ENCODE measurements around the gene MECP2. TPM values are rescaled to one million over a fixed set of nuclear protein-coding genes. Genes with fewer than 3 reads are reported as not detected.
"Not testable (repeated sequence)": the region's sequence is repeated elsewhere in the genome, so short reads cannot be mapped to it uniquely, and the experiment has no call there.

Gene MECP2
- total RNA-seq, 2 experiments from 2014 or later: 81.1 to 84.5 TPM

GRCh38 chrX:153993079-153993478, 104.4 kb downstream of the MECP2 start:
- DNase-seq (no peak), ATAC-seq (no peak)
- no peaks in the 10 kb centered on the region for H3K27me3 Mint-ChIP-seq
- H3K27ac Mint-ChIP-seq: no peak overlapping the region
- peaks cover 18% of the 10 kb centered on the region for H3K4me1 Mint-ChIP-seq
- no peaks in the 10 kb centered on the region for H3K36me3 Mint-ChIP-seq
- H3K4me3 Mint-ChIP-seq: no peak overlapping the region
- CTCF ChIA-PET: interaction anchor here (2.2 kb wide), 1 partner anchor 20 kb away, joined by 6 read pairs; no protein-coding TSS in a partner anchor
- no peaks in the 10 kb centered on the region for H3K9me3 Mint-ChIP-seq (ENCODE audit: low read depth)

- Mint-ChIP-seq H3K4me3 (no peak overlapping the region), H3K9me3 (ENCODE audit: low read depth) (no peaks in the 10 kb centered on the region), H3K27me3 (no peaks in the 10 kb centered on the region), H3K36me3 (no peaks in the 10 kb centered on the region), H3K4me1 (peaks cover 19% of the 10 kb centered on the region), H3K27ac (no peak overlapping the region)
- CTCF ChIA-PET: interaction anchor here (2.2 kb wide), 1 partner anchor 21 kb away, joined by 6 read pairs; no protein-coding TSS in a partner anchor
- DNase-seq (no peak), ATAC-seq (no peak)
Observed at GRCh38 chrX:153992180-153992579, 105.3 kb downstream of the MECP2 start.

GRCh38 chrX:153991013-153991580, 106.4 kb downstream of the MECP2 start:
- ATAC-seq: no peak
- H3K4me1 Mint-ChIP-seq: peaks cover 27% of the 10 kb centered on the region
- no peak overlapping the region for H3K4me3 Mint-ChIP-seq
- CTCF ChIA-PET: interaction anchor here (1.9 to 2.2 kb wide), 2 partner anchors 10 to 22 kb away, joined by 6 to 7 read pairs; no protein-coding TSS in a partner anchor
- H3K9me3 Mint-ChIP-seq (ENCODE audit: low read depth): no peaks in the 10 kb centered on the region
- DNase-seq: no peak
- no peak overlapping the region for H3K27ac Mint-ChIP-seq
- no peaks in the 10 kb centered on the region for H3K27me3 Mint-ChIP-seq
- no peaks in the 10 kb centered on the region for H3K36me3 Mint-ChIP-seq

- H3K4me1 Mint-ChIP-seq: peaks cover 31% of the 10 kb centered on the region
- H3K27me3 Mint-ChIP-seq: no peaks in the 10 kb centered on the region
- CTCF ChIA-PET: interaction anchor here (1.0 to 1.9 kb wide), 3 partner anchors 9 to 24 kb away, joined by 3 to 7 read pairs (median 5); no protein-coding TSS in a partner anchor
- H3K4me3 Mint-ChIP-seq: no peak overlapping the region
- ATAC-seq: no peak
- peak overlapping the region; percentile 79 for H3K27ac Mint-ChIP-seq
- H3K9me3 Mint-ChIP-seq (ENCODE audit: low read depth): no peaks in the 10 kb centered on the region
- DNase-seq: peak; percentile 48
- no peaks in the 10 kb centered on the region for H3K36me3 Mint-ChIP-seq
Observed at GRCh38 chrX:153989973-153990655, 107.4 kb downstream of the MECP2 start.

GRCh38 chrX:153988493-153988892, 109.0 kb downstream of the MECP2 start:
- H3K27ac Mint-ChIP-seq: no peak overlapping the region

GRCh38 chrX:153984351-153985178, 113.0 kb downstream of the MECP2 start:
- Mint-ChIP-seq H3K4me1 (peaks cover 65% of the 10 kb centered on the region), H3K4me3 (peak overlapping the region; percentile 72), H3K9me3 (ENCODE audit: low read depth) (no peaks in the 10 kb centered on the region), H3K36me3 (peaks cover 4% of the 10 kb centered on the region), H3K27ac (peak overlapping the region; percentile 95), H3K27me3 (no peaks in the 10 kb centered on the region)
- peak; percentile 68 for DNase-seq
- peak; percentile 32 for ATAC-seq
- CTCF ChIA-PET: interaction anchor here (1.0 kb wide), 1 partner anchor 10 kb away, joined by 4 read pairs; no protein-coding TSS in a partner anchor

More at GRCh38 chrX:153988493-153988892, 109.0 kb downstream of the MECP2 start:
- Mint-ChIP-seq H3K36me3 (no peaks in the 10 kb centered on the region), H3K27me3 (no peaks in the 10 kb centered on the region), H3K4me3 (no peak overlapping the region), H3K4me1 (peaks cover 47% of the 10 kb centered on the region), H3K9me3 (ENCODE audit: low read depth) (no peaks in the 10 kb centered on the region)
- CTCF ChIA-PET: interaction anchor here (1.2 kb wide), 1 partner anchor 25 kb away, joined by 3 read pairs; no protein-coding TSS in a partner anchor
- ATAC-seq (no peak), DNase-seq (no peak)

GRCh38 chrX:153983321-153983801, 114.2 kb downstream of the MECP2 start:
- Mint-ChIP-seq H3K27me3 (no peaks in the 10 kb centered on the region), H3K4me3 (peak overlapping the region; percentile 43), H3K4me1 (peaks cover 61% of the 10 kb centered on the region), H3K9me3 (ENCODE audit: low read depth) (no peaks in the 10 kb centered on the region), H3K27ac (peak overlapping the region; percentile 97), H3K36me3 (peaks cover 4% of the 10 kb centered on the region)
- ATAC-seq: no peak
- CTCF ChIA-PET: no interaction called here
- no peak for DNase-seq

GRCh38 chrX:153981771-153982533, 115.6 kb downstream of the MECP2 start:
- peak; percentile 43 for ATAC-seq
- Mint-ChIP-seq H3K36me3 (peaks cover 4% of the 10 kb centered on the region), H3K27me3 (no peaks in the 10 kb centered on the region), H3K4me1 (peaks cover 55% of the 10 kb centered on the region), H3K27ac (peak overlapping the region; percentile 97), H3K4me3 (peak overlapping the region; percentile 55), H3K9me3 (ENCODE audit: low read depth) (no peaks in the 10 kb centered on the region)
- CTCF ChIA-PET: interaction anchor here (1.0 to 2.2 kb wide), 9 partner anchors 9 to 55 kb away, joined by 3 to 7 read pairs (median 5); partner anchors contain the start of genes HCFC1 and TMEM187
- peak; percentile 82 for DNase-seq

GRCh38 chrX:153981231-153981630, 116.3 kb downstream of the MECP2 start:
- Mint-ChIP-seq H3K4me3 (peak overlapping the region; percentile 55), H3K4me1 (peaks cover 50% of the 10 kb centered on the region), H3K27ac (peak overlapping the region; percentile 97), H3K9me3 (ENCODE audit: low read depth) (no peaks in the 10 kb centered on the region), H3K27me3 (no peaks in the 10 kb centered on the region), H3K36me3 (peaks cover 4% of the 10 kb centered on the region)
- DNase-seq (no peak), ATAC-seq (peak; percentile 1)
- CTCF ChIA-PET: interaction anchor here (0.6 to 2.2 kb wide), 11 partner anchors 8 to 112 kb away, joined by 3 to 7 read pairs (median 5); partner anchors contain the start of genes HCFC1 and TMEM187

GRCh38 chrX:153980394-153980793, 117.1 kb downstream of the MECP2 start:
- CTCF ChIA-PET: interaction anchor here (0.8 to 2.2 kb wide), 7 partner anchors 9 to 54 kb away, joined by 3 to 7 read pairs (median 4); partner anchors contain the start of gene HCFC1
- H3K36me3 Mint-ChIP-seq; H3K9me3 Mint-ChIP-seq (ENCODE audit: low read depth); H3K27me3 Mint-ChIP-seq; DNase-seq: not testable (repeated sequence)
- peak overlapping the region; percentile 69 for H3K4me3 Mint-ChIP-seq
- H3K4me1 Mint-ChIP-seq: peaks cover 51% of the 10 kb centered on the region
- H3K27ac Mint-ChIP-seq: peak overlapping the region; percentile 97
- peak; percentile 59 for ATAC-seq

GRCh38 chrX:153974726-153975286, 122.7 kb downstream of the MECP2 start:
- Mint-ChIP-seq H3K4me1 (peaks cover 20% of the 10 kb centered on the region), H3K4me3 (peak overlapping the region; percentile 89), H3K9me3 (ENCODE audit: low read depth) (no peaks in the 10 kb centered on the region), H3K27ac (peak overlapping the region; percentile 95), H3K27me3 (no peaks in the 10 kb centered on the region), H3K36me3 (peaks cover 4% of the 10 kb centered on the region)
- ATAC-seq (no peak), DNase-seq (no peak)
- CTCF ChIA-PET: interaction anchor here (1.0 kb wide), 1 partner anchor 9 kb away, joined by 4 read pairs; no protein-coding TSS in a partner anchor
